Posterior vena cava (tissue), 2 donors: Measurements from ENCODE around the gene HOXC12. TPM values are rescaled to one million over a fixed set of nuclear protein-coding genes. Genes with fewer than 3 reads are reported as not detected.
A peak's percentile ranks its signal among the peaks of the same experiment; 100 is the strongest.

Experiments
- DNase-seq: peaks from one replicate; pipeline ENCODE4 v3.0.0-alpha.2; 2020; ENCODE audit warnings: low spot score
- intact Hi-C, 2 donors: fragments of 100-400 bp; cut with DNase I; formaldehyde crosslinking; loops; one replicate each; pipeline versions ENCODE4 v1.14.1 to v1.14.2; 2022 to 2023
- total RNA-seq, 2 donors: library from RNA; stranded (reverse); fragmentation: NEBNext Ultra II Directional; extraction: Animal tissue kit (Norgen Biotek cat#: 25700); gene quantifications; one replicate each; pipeline ENCODE4 v1.2.1, GENCODE V29; 2021
- donor health status: DM: yes; HTN: yes; CAD: no.
- donor health status: DM: yes; HTN: yes; CAD: no.

Gene HOXC12
- total RNA-seq, 2 donors from 2014 or later, result 1.1 TPM; not detected in 1

- intact Hi-C loops, result loop anchor here in 1 of 2 donors (10.0 kb wide), 1 partner anchor 354 kb away; no protein-coding TSS in a partner anchor
Observed at GRCh38 chr12:54000116-54001114, 45.7 kb downstream of the HOXC12 start, which contains the start of gene HOXC9. TSS of gene HOXC9 (plus strand) at chr12:54000161. CDS start at chr12:54000189, 28 bp downstream.

GRCh38 chr12:54001283-54002187 lies 46.8 kb downstream of the HOXC12 start:
- DNase-seq, result no peak
- intact Hi-C loops, result loop anchor here in 1 of 2 donors (10.0 kb wide), 1 partner anchor 353 kb away; no protein-coding TSS in a partner anchor

More at GRCh38 chr12:54000116-54001114, 45.7 kb downstream of the HOXC12 start, which contains the start of gene HOXC9:
- DNase-seq, result no peak

- intact Hi-C loops, result loop anchor here in 1 of 2 donors (10.0 kb wide), 1 partner anchor 352 kb away; no protein-coding TSS in a partner anchor
Observed at GRCh38 chr12:54002278-54002914, 47.7 kb downstream of the HOXC12 start.

GRCh38 chr12:54002915-54003389 lies 48.2 kb downstream of the HOXC12 start:
- no peak for DNase-seq
- intact Hi-C loops, result loop anchor here in 1 of 2 donors (10.0 kb wide), 1 partner anchor 352 kb away; no protein-coding TSS in a partner anchor

More at GRCh38 chr12:54002278-54002914, 47.7 kb downstream of the HOXC12 start:
- no peak for DNase-seq

DNA sequence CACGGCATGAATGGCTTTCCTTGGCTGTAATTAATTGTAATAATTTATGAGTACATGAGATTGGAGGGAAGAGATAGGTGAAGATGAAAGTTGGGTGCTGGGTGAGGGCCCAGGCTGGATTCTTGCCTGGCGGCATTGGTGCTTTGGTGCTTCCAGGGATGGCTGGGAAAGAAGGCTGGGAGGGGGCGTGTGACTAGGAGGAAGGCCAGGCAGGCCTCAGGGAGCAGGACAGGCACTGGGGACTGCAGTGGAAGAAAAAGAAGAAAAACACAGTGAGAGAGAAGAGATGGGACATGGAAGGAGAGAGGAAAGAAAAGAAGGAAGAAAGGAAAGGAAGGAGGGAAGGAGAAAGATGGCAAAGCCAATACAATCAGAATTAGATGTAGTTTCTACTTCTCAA lies 48.9 kb downstream of the HOXC12 start:
- intact Hi-C loops, result loop anchor here in 1 of 2 donors (10.0 kb wide), 1 partner anchor 351 kb away; no protein-coding TSS in a partner anchor
- DNase-seq, result no peak

DNA sequence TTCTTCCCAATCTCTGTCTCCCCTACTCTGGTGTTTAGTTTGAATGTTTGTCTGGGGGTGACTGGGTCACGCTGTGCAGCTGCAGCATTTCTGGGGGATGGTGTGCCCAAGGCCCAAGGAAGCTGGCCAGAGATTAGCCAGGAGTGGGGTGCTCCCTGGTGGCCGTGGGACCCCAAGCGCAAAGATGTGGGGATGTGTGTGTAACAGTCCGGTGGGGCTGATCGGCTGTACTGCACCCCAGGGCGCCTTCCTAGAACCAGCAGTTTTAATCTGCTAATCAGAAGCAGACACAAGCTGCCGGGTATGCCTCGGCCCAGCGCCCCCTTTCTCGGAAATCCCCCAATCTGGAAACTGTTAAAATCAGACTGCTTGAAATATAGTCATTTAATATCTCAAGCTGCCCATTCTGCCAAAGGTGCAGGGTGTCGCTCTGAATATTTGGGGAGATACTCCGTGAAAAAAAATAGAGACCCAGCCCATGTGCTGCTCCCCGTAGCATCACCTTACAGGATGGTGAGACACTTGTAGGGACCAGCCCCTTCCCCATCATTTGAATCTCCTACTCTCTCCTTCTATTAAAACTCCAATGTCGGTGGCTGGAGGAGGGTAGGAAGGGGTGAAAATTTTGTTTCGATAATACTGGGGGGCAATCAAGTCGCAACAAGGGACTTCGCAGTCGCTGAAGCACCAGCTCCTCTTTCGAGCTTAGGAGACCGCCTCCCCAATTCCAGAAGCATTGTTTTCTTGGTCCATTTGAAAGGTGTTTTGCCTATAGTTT lies 49.5 kb downstream of the HOXC12 start:
- no peak for DNase-seq
- intact Hi-C loops, result loop anchor here in 1 of 2 donors (10.0 kb wide), 1 partner anchor 351 kb away; no protein-coding TSS in a partner anchor

DNA sequence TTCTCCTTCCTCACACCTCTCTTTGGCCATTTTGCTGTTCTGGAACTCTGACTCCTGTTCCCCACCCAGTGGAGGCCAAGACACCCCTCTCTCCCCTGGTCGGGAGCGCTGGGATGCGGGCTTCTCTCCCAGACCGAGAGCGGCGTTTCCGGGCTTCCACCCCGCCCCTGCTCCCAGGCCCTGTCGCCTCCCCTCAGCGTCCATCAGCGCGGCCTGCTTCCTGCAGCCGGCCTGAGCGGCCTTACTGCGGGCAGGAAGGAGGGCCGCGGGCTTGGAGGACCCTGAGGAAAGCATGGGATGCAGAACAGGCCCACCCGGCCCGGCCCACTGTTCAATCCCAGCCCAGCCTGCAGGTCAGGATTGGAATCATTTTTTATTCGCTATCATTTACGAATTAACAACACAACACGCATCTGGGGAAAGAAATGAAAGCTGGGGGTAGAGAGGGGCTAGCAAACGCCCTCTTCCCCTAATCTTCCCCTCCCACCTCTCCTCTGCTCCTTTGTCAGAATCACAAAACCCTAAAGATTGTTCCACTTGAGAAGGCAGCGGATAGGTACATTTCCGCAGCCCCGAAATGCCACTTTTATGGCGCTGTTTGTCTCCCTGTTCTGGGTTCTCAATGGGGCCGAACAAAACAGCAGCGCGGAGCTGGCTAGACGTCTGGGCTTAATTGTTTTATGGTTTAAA lies 50.3 kb downstream of the HOXC12 start:
- intact Hi-C loops, result loop anchor here in 1 of 2 donors (5.0 to 10.0 kb wide), 2 partner anchors 197 to 350 kb away; no protein-coding TSS in a partner anchor
- DNase-seq, result no peak

DNA sequence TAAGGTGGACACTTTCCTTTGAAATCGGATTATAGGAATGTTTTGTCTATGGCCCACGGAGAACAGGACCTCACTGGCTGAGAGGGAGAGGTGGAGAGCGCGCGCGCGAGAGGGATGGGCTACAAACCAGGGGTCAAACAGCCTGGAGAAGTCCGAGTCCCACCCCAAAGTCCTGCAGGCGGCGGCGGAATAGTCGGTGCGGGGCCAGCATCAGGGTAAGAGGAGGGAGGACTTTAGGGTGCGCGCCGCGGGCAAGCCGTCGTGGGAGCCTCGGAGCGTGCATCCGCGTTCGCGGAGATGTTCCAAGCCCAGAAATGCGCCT lies 50.8 kb downstream of the HOXC12 start:
- intact Hi-C loops, result loop anchor here in 1 of 2 donors (5.0 to 10.0 kb wide), 2 partner anchors 197 to 349 kb away; no protein-coding TSS in a partner anchor
- no peak for DNase-seq

DNA sequence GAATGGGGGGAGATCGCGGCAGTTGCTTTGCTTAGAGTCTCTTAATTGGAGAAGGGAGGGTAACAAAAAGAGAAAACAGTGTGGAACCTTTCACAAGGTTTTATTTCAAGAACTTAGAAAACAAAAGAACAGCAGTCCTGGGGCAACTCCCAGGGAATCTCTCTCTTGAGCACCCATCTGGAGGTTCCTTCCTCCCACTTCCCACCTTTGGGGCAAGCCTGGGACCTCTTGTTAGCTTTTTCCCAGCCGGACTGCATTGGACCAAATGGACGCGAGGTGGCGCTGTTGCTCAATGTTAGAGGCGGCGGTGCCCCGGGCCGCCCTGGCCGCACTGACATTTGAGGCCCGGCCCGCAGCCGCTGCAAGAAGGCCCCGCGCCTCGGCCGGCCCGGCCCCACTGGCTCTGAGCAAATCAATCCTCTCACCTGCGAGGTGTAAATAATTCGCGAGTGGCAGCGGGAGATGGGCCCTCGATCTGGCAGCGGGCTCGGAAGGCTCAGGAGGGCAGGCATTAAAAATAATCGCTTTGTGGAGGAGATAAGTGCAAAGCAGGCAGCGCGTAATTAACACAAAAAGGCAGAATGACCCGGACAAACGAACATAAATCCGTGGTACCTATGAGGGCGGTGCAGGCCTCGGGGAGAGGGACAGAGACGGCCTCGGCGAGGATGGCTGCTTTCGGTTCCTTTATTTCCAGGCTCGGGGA lies 51.3 kb downstream of the HOXC12 start:
- intact Hi-C loops, result loop anchor here (1.0 to 10.0 kb wide), 6 partner anchors 21 to 349 kb away; partner anchors contain the start of gene HOXC10 (in 1 of the 2)
- peak; percentile 97 for DNase-seq

GRCh38 chr12:54006559-54007220 lies 52.0 kb downstream of the HOXC12 start:
- intact Hi-C loops, result loop anchor here (1.0 to 10.0 kb wide), 6 partner anchors 20 to 348 kb away; partner anchors contain the start of gene HOXC10 (in 1 of the 2)
- no peak for DNase-seq

DNA sequence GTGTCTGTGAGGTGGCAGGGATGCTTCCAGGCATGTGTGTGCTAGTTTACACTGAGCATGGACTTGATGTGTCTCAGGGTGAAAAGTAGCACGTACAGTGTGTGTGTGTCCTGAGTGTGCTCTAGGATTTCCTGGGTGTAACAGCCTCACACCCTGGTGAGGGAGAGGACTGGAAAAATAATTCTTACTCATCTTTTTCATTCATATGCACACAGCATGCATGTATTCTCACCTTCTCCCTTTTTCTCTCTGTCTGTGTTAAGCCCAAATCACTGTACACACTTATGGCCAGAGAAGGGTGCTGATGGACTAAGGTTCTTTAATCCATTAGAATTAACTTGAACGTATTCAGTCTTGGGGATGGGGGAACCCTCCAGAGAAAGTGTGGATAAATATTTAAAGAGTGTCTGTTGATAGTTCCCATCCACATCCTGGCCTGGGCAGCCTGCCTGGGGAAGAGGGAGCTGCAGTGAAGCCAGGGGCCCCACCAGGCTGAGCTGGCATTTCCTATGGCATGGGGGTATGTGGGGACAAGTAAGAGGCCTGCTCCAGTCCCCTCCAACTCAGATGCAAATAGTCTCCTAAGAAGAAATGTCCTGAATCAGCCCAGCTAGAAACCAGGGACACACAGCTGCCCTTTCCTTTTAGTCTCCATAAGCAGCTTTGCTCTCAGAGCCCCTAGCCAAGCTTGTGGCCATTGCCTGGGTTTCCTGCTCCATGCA lies 53.0 kb downstream of the HOXC12 start:
- intact Hi-C loops, result loop anchor here (2.0 to 10.0 kb wide), 5 partner anchors 19 to 347 kb away; no protein-coding TSS in a partner anchor
- no peak for DNase-seq

GRCh38 chr12:54008260-54008552 lies 53.5 kb downstream of the HOXC12 start:
- no peak for DNase-seq
- intact Hi-C loops, result loop anchor here in 1 of 2 donors (5.0 to 10.0 kb wide), 2 partner anchors 194 to 347 kb away; no protein-coding TSS in a partner anchor
